DND-41 (cell line): Measurements from ENCODE around the gene EFL1.
"Not testable (repeated sequence)": the region's sequence is repeated elsewhere in the genome, so short reads cannot be mapped to it uniquely, and the experiment has no call there.

ENCODE experiments used
- ATAC-seq: fragments of 200-7000 bp; cut with Tn5 transposase; 3 replicates; pipeline ENCODE4 v1.9.1; 2021; ENCODE audit warnings: low read depth; ENCODE audit not compliant: insufficient read depth
- DNase-seq: peaks from one replicate; pipeline ENCODE4 v3.0.0-alpha.2; 2020
- H2AFZ ChIP-seq: 2 replicates; pipeline ENCODE4 v1.6.0; 2012; ENCODE audit warnings: low read depth, low read length
- H3K27ac ChIP-seq: 2 replicates; pipeline ENCODE4 v1.5.1; 2012; ENCODE audit warnings: low read length, inconsistent platforms
- H3K27me3 ChIP-seq: fragments of 200-600 bp; sonication (generic); 2 replicates; pipeline ENCODE4 v1.6.0; 2012; ENCODE audit warnings: low read length, mild to moderate bottlenecking, inconsistent platforms; ENCODE audit not compliant: insufficient read depth, poor library complexity
- H3K36me3 ChIP-seq: 2 replicates; pipeline ENCODE4 v1.5.1; 2012; ENCODE audit warnings: low read length, inconsistent platforms; ENCODE audit not compliant: insufficient read depth
- H3K4me1 ChIP-seq: 2 replicates; pipeline ENCODE4 v1.5.1; 2012; ENCODE audit warnings: mild to moderate bottlenecking, low read length; ENCODE audit not compliant: insufficient read depth
- H3K4me2 ChIP-seq: 2 replicates; pipeline ENCODE4 v1.6.0; 2012; ENCODE audit warnings: mild to moderate bottlenecking, moderate library complexity, low read length, inconsistent platforms; ENCODE audit not compliant: insufficient read depth
- H3K4me3 ChIP-seq, 2 experiments: fragments of 200-600 bp in 1 of 2; shearing (Covaris generic) in 1 of 2; 2 replicates each; pipeline ENCODE4 v1.5.1; 2012 to 2016; ENCODE audit warnings: inconsistent platforms in 2 of 2, low read length in 2 of 2, mild to moderate bottlenecking in 2 of 2, low read depth in 1 of 2, moderate library complexity in 1 of 2
- H3K79me2 ChIP-seq: 2 replicates; pipeline ENCODE4 v1.6.0; 2012; ENCODE audit warnings: low read length, inconsistent platforms; ENCODE audit not compliant: insufficient read depth
- H3K9ac ChIP-seq: 2 replicates; pipeline ENCODE4 v1.6.0; 2012; ENCODE audit warnings: low read depth, mild to moderate bottlenecking, inconsistent platforms, low read length, moderate library complexity
- H3K9me3 ChIP-seq: 2 replicates; pipeline ENCODE4 v1.5.1; 2012; ENCODE audit warnings: low read length, moderate library complexity, mild to moderate bottlenecking, inconsistent platforms; ENCODE audit not compliant: insufficient read depth, severe bottlenecking
- H4K20me1 ChIP-seq: 2 replicates; pipeline ENCODE4 v1.6.0; 2012; ENCODE audit warnings: low read length; ENCODE audit not compliant: insufficient read depth
- CTCF ChIP-seq: IDR thresholded peaks from 2 replicates; pipeline ENCODE4 v1.5.1; 2012; ENCODE audit warnings: borderline replicate concordance, low read length, moderate library complexity, mild to moderate bottlenecking; ENCODE audit not compliant: poor library complexity, severe bottlenecking; ENCODE audit errors: extremely low read depth
- EZH2 ChIP-seq: IDR thresholded peaks from 3 replicates; pipeline ENCODE4 v1.6.1; 2012; ENCODE audit warnings: borderline replicate concordance, low read depth, mild to moderate bottlenecking, moderate library complexity, low read length, inconsistent platforms; ENCODE audit not compliant: severe bottlenecking

Gene EFL1

DNA sequence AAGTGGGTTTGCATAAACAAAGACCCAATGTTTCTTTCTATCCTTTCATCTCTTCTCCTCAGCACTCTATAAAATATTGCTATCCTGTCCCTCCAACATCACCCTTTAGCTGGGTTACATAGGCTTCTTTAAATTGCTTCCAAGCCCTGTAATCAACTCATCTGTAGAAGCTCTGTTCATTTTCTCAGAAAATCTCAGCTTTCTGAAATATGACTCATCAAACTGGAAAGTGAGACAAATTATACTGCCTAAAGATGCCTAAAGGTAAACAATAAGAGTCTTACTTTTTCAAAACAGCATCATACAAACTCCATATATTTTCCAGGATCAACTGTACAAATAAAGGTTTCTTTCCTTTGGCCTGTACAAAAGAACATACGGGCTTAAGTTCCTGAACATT, 33.8 kb downstream of the EFL1 start:
- H3K4me2 ChIP-seq, result no peak overlapping the region
- no peaks in the 10 kb centered on the region for H3K27me3 ChIP-seq
- H2AFZ ChIP-seq, result no peak overlapping the region
- H3K9me3 ChIP-seq, result no peaks in the 10 kb centered on the region
- H3K79me2 ChIP-seq, result no peaks in the 10 kb centered on the region
- no peak overlapping the region for H3K27ac ChIP-seq
- no peak overlapping the region for H3K9ac ChIP-seq
- TF ChIP-seq EZH2, result no peak
- no peak for TF ChIP-seq CTCF
- DNase-seq (no peak), ATAC-seq (no peak)
- H3K36me3 ChIP-seq, result peaks cover 30% of the 10 kb centered on the region
- H3K4me3 ChIP-seq, result no peak overlapping the region
- no peaks in the 10 kb centered on the region for H4K20me1 ChIP-seq
- no peaks in the 10 kb centered on the region for H3K4me1 ChIP-seq

GRCh38 chr15:82221535-82221934, 41.0 kb downstream of the EFL1 start:
- H3K36me3 ChIP-seq, result peaks cover 18% of the 10 kb centered on the region; the same call in 1 of the 2 replicates
- not testable (repeated sequence) for H3K27me3 ChIP-seq, H3K79me2 ChIP-seq, H3K4me3 ChIP-seq, H3K9ac ChIP-seq, H2AFZ ChIP-seq, H3K4me2 ChIP-seq, ATAC-seq, H3K27ac ChIP-seq, H3K4me1 ChIP-seq, DNase-seq, H3K9me3 ChIP-seq, H4K20me1 ChIP-seq
- peak; percentile 19 for TF ChIP-seq CTCF

GRCh38 chr15:82216092-82216491, 46.4 kb downstream of the EFL1 start:
- H2AFZ ChIP-seq, H3K9ac ChIP-seq, ATAC-seq, H3K4me1 ChIP-seq, H3K4me2 ChIP-seq, H3K4me3 ChIP-seq, H3K9me3 ChIP-seq, H4K20me1 ChIP-seq, H3K27ac ChIP-seq, H3K79me2 ChIP-seq, H3K27me3 ChIP-seq, DNase-seq: not testable (repeated sequence)
- H3K36me3 ChIP-seq, result peaks cover 26% of the 10 kb centered on the region; the same call in 1 of the 2 replicates

DNA sequence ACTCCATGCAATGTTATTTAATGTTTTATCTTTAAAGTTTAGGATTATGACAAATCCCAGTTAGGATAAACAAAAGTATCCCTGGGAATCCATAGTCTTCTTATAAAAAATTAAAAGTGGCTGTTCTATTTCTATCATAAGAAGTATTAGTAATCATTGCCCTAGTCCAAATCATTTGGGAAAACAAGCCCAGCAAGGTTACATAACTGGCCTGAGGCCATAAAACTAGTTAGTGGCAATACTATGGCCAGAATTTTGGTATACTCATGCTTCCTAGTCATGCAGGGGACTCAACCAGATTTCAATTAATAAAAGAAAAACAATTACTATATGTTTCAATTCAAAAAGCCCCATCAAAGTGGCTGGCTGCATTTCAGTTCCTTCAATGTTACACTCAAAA, 50.3 kb downstream of the EFL1 start:
- not testable (repeated sequence) for H3K27ac ChIP-seq, H2AFZ ChIP-seq, H4K20me1 ChIP-seq, H3K27me3 ChIP-seq, H3K4me3 ChIP-seq, H3K9me3 ChIP-seq, H3K9ac ChIP-seq, H3K79me2 ChIP-seq, H3K4me1 ChIP-seq, H3K4me2 ChIP-seq, DNase-seq, ATAC-seq
- H3K36me3 ChIP-seq, result peaks cover 14% of the 10 kb centered on the region; the same call in 1 of the 2 replicates

- not testable (repeated sequence) for H3K9ac ChIP-seq, H3K27me3 ChIP-seq, H3K4me1 ChIP-seq, ATAC-seq, H3K27ac ChIP-seq, H3K79me2 ChIP-seq, H4K20me1 ChIP-seq, DNase-seq, H3K4me3 ChIP-seq, H3K9me3 ChIP-seq, H2AFZ ChIP-seq, H3K4me2 ChIP-seq
- peaks cover 11% of the 10 kb centered on the region; the same call in 1 of the 2 replicates for H3K36me3 ChIP-seq
Measured at GRCh38 chr15:82210066-82210597, 52.4 kb downstream of the EFL1 start.

DNA sequence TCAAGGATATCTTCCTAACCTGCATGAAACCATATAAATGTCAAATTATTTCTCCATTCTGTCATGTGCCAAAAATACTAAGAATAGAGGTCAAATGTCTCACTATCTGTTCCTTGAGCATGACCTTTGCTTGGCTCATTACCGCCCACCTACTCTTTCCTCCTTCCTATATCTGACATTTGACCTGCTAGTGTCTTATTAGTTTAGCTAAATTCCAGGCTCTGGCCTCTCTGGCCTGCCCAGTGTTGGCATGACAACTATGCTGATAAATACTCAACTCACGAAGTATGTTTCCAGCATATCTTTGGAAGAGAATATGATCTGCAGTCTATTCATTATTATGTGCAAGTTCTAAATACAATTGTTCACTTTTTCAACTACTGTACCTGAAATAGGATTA, 58.0 kb downstream of the EFL1 start:
- not testable (repeated sequence) for H3K4me3 ChIP-seq, H3K4me2 ChIP-seq, H3K9ac ChIP-seq, DNase-seq, H3K27me3 ChIP-seq, H3K27ac ChIP-seq, ATAC-seq, H3K4me1 ChIP-seq, H4K20me1 ChIP-seq, H3K9me3 ChIP-seq, H3K79me2 ChIP-seq, H3K36me3 ChIP-seq, H2AFZ ChIP-seq
